Naive thymus-derived CD4-positive, alpha-beta T cell (primary cell): ENCODE measurements around the gene MKRN2OS. TPM values are rescaled to one million over a fixed set of nuclear protein-coding genes. Genes with fewer than 3 reads are reported as not detected.
"Not testable (repeated sequence)": the region's sequence is repeated elsewhere in the genome, so short reads cannot be mapped to it uniquely, and the experiment has no call there.

Source experiments
- ATAC-seq: fragments of 150-1000 bp; cut with Tn5 transposase; 2 replicates; pipeline ENCODE4 v1.10.0; 2021; ENCODE audit warnings: mild to moderate bottlenecking, moderate library complexity
- CTCF ChIA-PET: fragments of 350-600 bp; sonication (Branson Sonifier 250); formaldehyde crosslinking; loops from one replicate; lab custom pipeline; 2021; ENCODE audit warnings: antibody characterized with exemption; lab: Charles Lee
- POLR2A ChIA-PET: fragments of 350-600 bp; sonication (Branson Sonifier 250); formaldehyde crosslinking; loops from one replicate; lab custom pipeline; 2021; ENCODE audit warnings: antibody characterized with exemption, inconsistent platforms; lab: Charles Lee
- DNase-seq, 9 donors: peaks; one replicate each; pipeline versions ENCODE4 v3.0.0 to v3.0.0-alpha.2; 2020 to 2022; ENCODE audit warnings: mixed read lengths in 1 of 9
- H3K27ac ChIP-seq: one replicate; pipeline ENCODE4 v1.7.0; 2013; ENCODE audit warnings: mild to moderate bottlenecking, low read depth, low read length, moderate library complexity
- H3K27me3 ChIP-seq, 2 donors: one replicate each; pipeline ENCODE4 v1.7.0; 2013; ENCODE audit warnings: low read length in 2 of 2, mild to moderate bottlenecking in 2 of 2, moderate library complexity in 2 of 2; ENCODE audit not compliant: control insufficient read depth in 2 of 2, insufficient read depth in 2 of 2
- H3K36me3 ChIP-seq, 3 experiments: 1 replicate in 2 of 3; 2 replicates in 1 of 3; pipeline ENCODE4 v1.7.0; 2013; ENCODE audit warnings: low read length in 3 of 3, mild to moderate bottlenecking in 3 of 3, moderate library complexity in 1 of 3; ENCODE audit not compliant: insufficient read depth in 3 of 3, control insufficient read depth in 2 of 3
- H3K4me1 ChIP-seq, 2 donors: one replicate each; pipeline ENCODE4 v1.7.0; 2013; ENCODE audit warnings: low read length in 2 of 2, mild to moderate bottlenecking in 2 of 2, moderate library complexity in 1 of 2; ENCODE audit not compliant: control insufficient read depth in 2 of 2, insufficient read depth in 2 of 2
- H3K4me3 ChIP-seq: 2 replicates; pipeline ENCODE4 v1.7.0; 2013; ENCODE audit warnings: mild to moderate bottlenecking, low read length
- H3K9me3 ChIP-seq, 3 experiments: 1 replicate in 2 of 3; 2 replicates in 1 of 3; pipeline ENCODE4 v1.7.0; 2013; ENCODE audit warnings: low read length in 3 of 3; ENCODE audit not compliant: control insufficient read depth in 2 of 3
- H3K27ac Mint-ChIP-seq, 9 donors: one replicate each; pipeline ENCODE4 v1.8.0; 2020 to 2022; ENCODE audit warnings: mixed read lengths in 9 of 9, mild to moderate bottlenecking in 8 of 9, moderate library complexity in 5 of 9, inconsistent platforms in 2 of 9
- H3K27me3 Mint-ChIP-seq, 5 donors: one replicate each; pipeline ENCODE4 v1.8.0; 2021 to 2022; ENCODE audit warnings: mixed read lengths in 5 of 5, mild to moderate bottlenecking in 1 of 5
- H3K36me3 Mint-ChIP-seq, 5 donors: one replicate each; pipeline ENCODE4 v1.8.0; 2020 to 2022; ENCODE audit warnings: mixed read lengths in 5 of 5, mild to moderate bottlenecking in 3 of 5, inconsistent platforms in 1 of 5
- H3K4me1 Mint-ChIP-seq, 7 donors: one replicate each; pipeline ENCODE4 v1.8.0; 2020 to 2022; ENCODE audit warnings: mixed read lengths in 7 of 7, mild to moderate bottlenecking in 3 of 7, inconsistent platforms in 1 of 7
- H3K4me3 Mint-ChIP-seq, 10 donors: one replicate each; pipeline ENCODE4 v1.8.0; 2020 to 2022; ENCODE audit warnings: mild to moderate bottlenecking in 10 of 10, mixed read lengths in 10 of 10, moderate library complexity in 6 of 10, inconsistent platforms in 2 of 10
- H3K9me3 Mint-ChIP-seq, 11 donors: one replicate each; pipeline ENCODE4 v1.8.0; 2020 to 2022; ENCODE audit warnings: mixed read lengths in 11 of 11, mild to moderate bottlenecking in 4 of 11, inconsistent platforms in 1 of 11, moderate library complexity in 1 of 11
- intact Hi-C, 2 donors: fragments of 100-400 bp; cut with micrococcal nuclease; formaldehyde crosslinking; loops; one replicate each; pipeline ENCODE4 v1.15.1; 2023
- polyA plus RNA-seq, 2 donors: library from polyadenylated mRNA; unstranded; fragments of 300-500 nt; fragmentation: Illumina TruSeq; gene quantifications; one replicate each; pipeline ENCODE4 v1.2.3, GENCODE V29; 2021
- total RNA-seq, 6 experiments: library from RNA in 5 of 6; stranded (reverse) in 5 of 6; gene quantifications; 1 replicate in 5 of 6; 2 replicates in 1 of 6; pipeline ENCODE4 v1.2.3 and lab custom pipeline; 2021 to 2026

Gene MKRN2OS
- total and polyA plus RNA-seq, 7 experiments from 2014 or later = not detected

GRCh38 chr3:12553921-12554391 lies 8.7 kb upstream of the MKRN2OS start:
- no peak overlapping the region for H3K27ac ChIP-seq
- Mint-ChIP-seq H3K9me3 (peaks cover 0 to 4% (median 0%) of the 10 kb centered on the region in 11 donors), H3K4me1 (peaks cover 25 to 42% (median 38%) of the 10 kb centered on the region in 7 donors), H3K4me3 (peak overlapping the region; percentile 70 to 91 (median 78)), H3K36me3 (peaks cover 0 to 5% (median 0%) of the 10 kb centered on the region in 5 donors), H3K27me3 (peaks cover 22 to 42% (median 32%) of the 10 kb centered on the region in 5 donors), H3K27ac (no peak overlapping the region)
- H3K4me1 ChIP-seq = peaks cover 15 to 20% of the 10 kb centered on the region in 2 donors
- H3K4me3 ChIP-seq = peak overlapping the region; percentile 52
- H3K27me3 ChIP-seq = peaks cover 6% of the 10 kb centered on the region in 2 donors
- ATAC-seq (no peak), DNase-seq (peak in 3 of 9 donors; percentile 13 to 24 (median 23))
- CTCF ChIA-PET = no interaction called here
- no peaks in the 10 kb centered on the region for H3K9me3 ChIP-seq
- intact Hi-C loops = loop anchor here in 1 of 2 donors (10.0 kb wide), 2 partner anchors 791 to 1279 kb away; partner anchors contain the start of gene ATG7
- peaks cover 0 to 7% (median 0%) of the 10 kb centered on the region in 3 experiments for H3K36me3 ChIP-seq
- POLR2A ChIA-PET = interaction anchor here (0.6 to 0.9 kb wide), 2 partner anchors 70 to 225 kb away, joined by 3 to 4 read pairs; partner anchors contain the start of gene TSEN2

- ChIA-PET POLR2A (no interaction called here), CTCF (no interaction called here)
- Histone ChIP-seq H3K4me1 (peaks cover 0 to 4% of the 10 kb centered on the region in 2 donors), H3K4me3 (no peak overlapping the region), H3K9me3 (no peaks in the 10 kb centered on the region), H3K27ac (no peak overlapping the region), H3K36me3 (no peaks in the 10 kb centered on the region), H3K27me3 (peaks cover 6% of the 10 kb centered on the region in 2 donors)
- H3K4me3 Mint-ChIP-seq = no peak overlapping the region
- intact Hi-C loops = loop anchor here in 1 of 2 donors (10.0 kb wide), 2 partner anchors 795 to 1275 kb away; partner anchors contain the start of gene ATG7
- DNase-seq (no peak), ATAC-seq (no peak)
- H3K9me3 Mint-ChIP-seq = no peaks in the 10 kb centered on the region
- no peaks in the 10 kb centered on the region for H3K36me3 Mint-ChIP-seq
- H3K4me1 Mint-ChIP-seq = peaks cover 1 to 12% (median 8%) of the 10 kb centered on the region in 7 donors
- peaks cover 14 to 35% (median 23%) of the 10 kb centered on the region in 5 donors for H3K27me3 Mint-ChIP-seq
- H3K27ac Mint-ChIP-seq = no peak overlapping the region
Observed at GRCh38 chr3:12549971-12550760, 4.9 kb upstream of the MKRN2OS start.

GRCh38 chr3:12544652-12545472 lies 437 bp downstream of the MKRN2OS start:
- ChIA-PET CTCF (no interaction called here), POLR2A (no interaction called here)
- DNase-seq = no peak
- H3K27me3 ChIP-seq = no peaks in the 10 kb centered on the region
- peaks cover 0 to 2% (median 0%) of the 10 kb centered on the region in 7 donors for H3K4me1 Mint-ChIP-seq
- no peak overlapping the region for H3K4me3 Mint-ChIP-seq
- peaks cover 0 to 4% (median 0%) of the 10 kb centered on the region in 5 donors for H3K36me3 Mint-ChIP-seq
- no peak for ATAC-seq
- H3K4me1 ChIP-seq = no peaks in the 10 kb centered on the region
- intact Hi-C loops = no loop called here
- no peaks in the 10 kb centered on the region for H3K36me3 ChIP-seq
- no peaks in the 10 kb centered on the region for H3K9me3 ChIP-seq
- no peaks in the 10 kb centered on the region for H3K27me3 Mint-ChIP-seq
- no peak overlapping the region for H3K27ac ChIP-seq
- H3K27ac Mint-ChIP-seq = no peak overlapping the region
- H3K9me3 Mint-ChIP-seq = no peaks in the 10 kb centered on the region
- no peak overlapping the region for H3K4me3 ChIP-seq

- H3K27ac ChIP-seq, H3K9me3 ChIP-seq, DNase-seq, H3K27ac Mint-ChIP-seq, H3K4me3 ChIP-seq, POLR2A ChIA-PET, H3K4me1 ChIP-seq, H3K4me1 Mint-ChIP-seq, H3K4me3 Mint-ChIP-seq, H3K27me3 Mint-ChIP-seq, H3K9me3 Mint-ChIP-seq, H3K36me3 ChIP-seq, ATAC-seq, intact Hi-C loops, H3K27me3 ChIP-seq: not testable (repeated sequence)
- H3K36me3 Mint-ChIP-seq = peaks cover 0 to 13% (median 0%) of the 10 kb centered on the region in 5 donors
- CTCF ChIA-PET = interaction anchor here (0.6 kb wide), 1 partner anchor 1018 kb away, joined by 4 read pairs; no protein-coding TSS in a partner anchor
Observed at GRCh38 chr3:12543497-12543896, 1.8 kb downstream of the MKRN2OS start.

- peaks cover 0 to 13% (median 0%) of the 10 kb centered on the region in 5 donors for H3K36me3 Mint-ChIP-seq
- no peak overlapping the region for H3K4me3 ChIP-seq
- ATAC-seq (no peak), DNase-seq (no peak)
- no peak overlapping the region for H3K4me3 Mint-ChIP-seq
- no peaks in the 10 kb centered on the region for H3K36me3 ChIP-seq
- no peaks in the 10 kb centered on the region for H3K9me3 ChIP-seq
- no peak overlapping the region for H3K27ac ChIP-seq
- intact Hi-C loops = no loop called here
- CTCF ChIA-PET = no interaction called here
- peak overlapping the region in 2 of 9 donors; percentile 63 to 74 for H3K27ac Mint-ChIP-seq
- POLR2A ChIA-PET = no interaction called here
- no peaks in the 10 kb centered on the region for H3K9me3 Mint-ChIP-seq
- H3K4me1 ChIP-seq = no peaks in the 10 kb centered on the region
- no peaks in the 10 kb centered on the region for H3K27me3 Mint-ChIP-seq
- H3K4me1 Mint-ChIP-seq = peaks cover 0 to 2% (median 0%) of the 10 kb centered on the region in 7 donors
- no peaks in the 10 kb centered on the region for H3K27me3 ChIP-seq
Observed at GRCh38 chr3:12541625-12542024, 3.7 kb downstream of the MKRN2OS start.

GRCh38 chr3:12536423-12536822 lies 8.9 kb downstream of the MKRN2OS start:
- Histone ChIP-seq H3K4me3 (no peak overlapping the region), H3K9me3 (no peaks in the 10 kb centered on the region), H3K27ac (no peak overlapping the region), H3K36me3 (peaks cover 0 to 21% (median 4%) of the 10 kb centered on the region in 3 experiments), H3K27me3 (no peaks in the 10 kb centered on the region), H3K4me1 (no peaks in the 10 kb centered on the region)
- no peaks in the 10 kb centered on the region for H3K9me3 Mint-ChIP-seq
- intact Hi-C loops = no loop called here
- ChIA-PET CTCF (interaction anchor here (0.6 kb wide), 1 partner anchor 78 kb away, joined by 3 read pairs; no protein-coding TSS in a partner anchor), POLR2A (no interaction called here)
- DNase-seq = no peak
- ATAC-seq = no peak
- H3K27ac Mint-ChIP-seq = no peak overlapping the region
- peaks cover 0 to 24% (median 9%) of the 10 kb centered on the region in 5 donors for H3K36me3 Mint-ChIP-seq
- H3K4me1 Mint-ChIP-seq = no peaks in the 10 kb centered on the region
- no peaks in the 10 kb centered on the region for H3K27me3 Mint-ChIP-seq
- no peak overlapping the region for H3K4me3 Mint-ChIP-seq
